PFSK-1 (cell line): ENCODE results near the gene PHF2.

Source experiments
- FOXP2 ChIP-seq: optimal IDR thresholded peaks from 2 replicates; pipeline ENCODE3; 2011; ENCODE audit warnings: borderline replicate concordance, control low read depth, inconsistent platforms; ENCODE audit not compliant: insufficient read depth; ENCODE audit errors: extremely low read length, extremely low read depth
- POLR2AphosphoS5 ChIP-seq: IDR thresholded peaks from 2 replicates; pipeline ENCODE4 v1.6.1; 2012; ENCODE audit warnings: low read depth, mild to moderate bottlenecking, control low read depth, low read length, moderate library complexity
- REST ChIP-seq, 2 experiments: IDR thresholded peaks; 2 replicates each; pipeline versions ENCODE4 v1.6.1 to v1.8.0; 2011 to 2012; ENCODE audit warnings: low read depth in 2 of 2, low read length in 2 of 2, control low read depth in 1 of 2, inconsistent platforms in 1 of 2, mild to moderate bottlenecking in 1 of 2, moderate library complexity in 1 of 2; ENCODE audit not compliant: insufficient read depth in 1 of 2
- SIN3A ChIP-seq: IDR thresholded peaks from 2 replicates; pipeline ENCODE4 v1.6.1; 2012; ENCODE audit warnings: mild to moderate bottlenecking, low read length, moderate library complexity, borderline replicate concordance; ENCODE audit not compliant: insufficient read depth

GRCh38 chr9:93684806-93685543 lies 108.6 kb downstream of the PHF2 start:
- no peak for TF ChIP-seq POLR2AphosphoS5
- TF ChIP-seq SIN3A: no peak
- no peak for TF ChIP-seq FOXP2
- TF ChIP-seq REST (IDR thresholded peaks at IDR 0.05; ENCODE audit: insufficient read depth in 1 of 2, low read depth in 2 of 2, low read length in 2 of 2): no peak
